GM18519 (cell line): Measurements from ENCODE around the gene MAP3K8.

ENCODE experiments used
- ATAC-seq: cut with Tn5 transposase; IDR thresholded peaks from one replicate; pipeline ENCODE4 v1.9.1; 2021; ENCODE audit warnings: mild to moderate bottlenecking, moderate library complexity; ENCODE audit not compliant: unreplicated experiment, low FRiP score

Gene MAP3K8

GRCh38 chr10:30433730-30434272 is at the start of gene MAP3K8:
MAP3K8 (plus strand) TSS chr10:30434184; CDS start chr10:30438939, 4,755 bp downstream.
- ATAC-seq = peak; percentile 34

GRCh38 chr10:30384701-30385201 is 49.2 kb upstream of the MAP3K8 start:
- ATAC-seq = no peak

- no peak for ATAC-seq
These were observed 47.0 kb upstream of the MAP3K8 start for GRCh38 chr10:30386801-30387588.

- ATAC-seq = no peak
These were observed 46.2 kb upstream of the MAP3K8 start for GRCh38 chr10:30387646-30388243.

- ATAC-seq = no peak
These were observed 44.4 kb upstream of the MAP3K8 start for GRCh38 chr10:30389543-30389942.

DNA sequence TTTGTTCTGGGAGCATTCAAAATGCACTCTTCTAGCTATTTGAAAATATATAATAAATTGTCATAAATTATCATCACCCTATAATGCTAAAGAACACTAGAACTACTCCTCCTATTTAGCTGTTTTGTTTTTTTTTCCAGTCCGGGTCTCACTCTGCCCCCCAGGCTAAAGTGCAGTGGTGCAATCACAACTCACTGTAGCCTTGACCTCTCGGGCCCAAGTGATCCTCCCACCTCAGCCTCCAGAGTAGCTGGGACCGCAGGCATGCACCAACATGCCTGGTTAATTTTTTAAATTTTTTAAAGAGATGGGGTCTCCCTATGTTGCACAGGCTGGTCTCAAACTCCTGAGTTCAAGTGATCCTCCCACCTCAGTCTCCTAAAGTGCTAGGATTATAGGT is 43.8 kb upstream of the MAP3K8 start:
- no peak for ATAC-seq

- ATAC-seq = no peak
These were observed 42.7 kb upstream of the MAP3K8 start for GRCh38 chr10:30391266-30391665.

DNA sequence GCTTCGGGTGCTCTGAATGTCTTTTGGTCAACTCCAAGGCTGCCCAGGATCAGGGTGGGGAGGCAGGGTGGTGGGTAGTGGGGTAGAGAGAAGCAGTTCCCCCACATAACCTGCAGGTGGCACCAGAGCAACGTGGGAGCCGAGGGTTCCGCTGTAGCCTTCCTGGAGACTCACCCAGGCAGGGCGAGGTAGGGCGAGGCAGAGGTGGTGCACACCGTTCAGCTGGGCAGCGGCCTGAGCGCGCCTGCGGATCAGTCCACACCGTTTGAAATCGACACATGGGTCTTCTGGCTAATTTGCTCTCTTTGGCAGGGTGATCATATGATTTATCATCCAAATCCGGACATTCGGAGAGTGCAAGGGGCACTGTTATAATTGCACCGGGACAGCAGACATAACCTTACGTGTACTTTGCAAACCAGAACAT is 41.4 kb upstream of the MAP3K8 start:
- no peak for ATAC-seq

- ATAC-seq = no peak
These were observed 37.7 kb upstream of the MAP3K8 start for GRCh38 chr10:30396293-30396692.

GRCh38 chr10:30396698-30397097 is 37.3 kb upstream of the MAP3K8 start:
- ATAC-seq = no peak

DNA sequence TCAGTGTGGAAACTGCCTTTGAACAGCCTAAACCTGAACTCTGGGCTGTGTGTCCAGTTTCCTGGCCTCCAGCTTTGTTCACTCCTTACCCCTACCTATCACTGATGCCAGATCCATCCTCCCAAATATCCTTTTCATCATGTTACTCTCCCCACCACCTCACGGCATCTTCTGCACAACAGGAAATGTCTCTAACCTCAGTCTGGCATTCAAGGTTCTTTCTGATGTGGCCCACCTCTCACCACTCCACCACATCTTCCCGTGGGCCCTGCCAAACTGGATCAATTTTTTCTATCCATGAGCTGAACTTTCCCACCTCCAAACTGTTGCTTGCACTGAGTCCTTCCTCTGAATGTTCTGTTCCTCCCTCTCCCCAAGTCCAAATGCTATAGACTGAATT is 35.8 kb upstream of the MAP3K8 start:
- ATAC-seq = no peak

GRCh38 chr10:30398788-30399187 is 35.2 kb upstream of the MAP3K8 start:
- ATAC-seq = no peak

DNA sequence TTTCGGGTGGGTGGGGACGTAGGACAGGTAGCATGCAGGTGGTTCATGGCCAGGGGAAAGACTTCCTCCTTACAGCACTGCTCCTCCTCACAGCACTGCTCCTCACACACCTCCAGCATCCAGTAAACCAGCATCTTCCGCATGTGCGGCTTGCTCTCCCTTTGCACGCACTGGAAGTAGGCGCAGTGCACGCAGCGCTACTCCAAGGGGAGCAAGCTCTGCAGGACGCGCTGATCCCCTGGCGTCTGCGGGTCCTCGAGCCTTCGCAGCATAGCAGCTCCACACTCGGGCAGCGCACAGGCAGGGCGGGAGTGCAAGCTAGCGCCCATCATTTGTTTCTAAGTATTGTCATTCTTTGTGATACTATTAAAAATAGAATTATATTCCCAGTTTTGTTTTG is 30.5 kb upstream of the MAP3K8 start:
- ATAC-seq = no peak

DNA sequence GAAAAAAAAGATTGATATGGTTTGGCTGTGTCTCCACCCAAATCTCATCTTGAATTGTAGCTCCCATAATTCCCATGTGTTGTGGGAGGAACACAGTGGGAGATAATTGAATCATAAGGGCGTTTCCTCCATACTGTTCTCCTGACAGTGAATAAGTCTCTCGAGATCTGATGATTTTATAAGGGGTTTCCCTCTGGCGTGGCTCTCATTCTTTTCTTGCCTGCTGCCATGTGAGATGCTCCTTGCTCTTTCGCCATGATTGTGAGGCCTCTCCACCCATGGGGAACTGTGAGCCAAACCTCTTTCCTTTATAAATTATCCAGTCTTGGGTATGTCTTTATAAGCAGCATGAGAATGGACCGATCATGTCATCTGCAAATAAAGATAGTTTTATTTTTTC is 29.4 kb upstream of the MAP3K8 start:
- ATAC-seq = no peak

DNA sequence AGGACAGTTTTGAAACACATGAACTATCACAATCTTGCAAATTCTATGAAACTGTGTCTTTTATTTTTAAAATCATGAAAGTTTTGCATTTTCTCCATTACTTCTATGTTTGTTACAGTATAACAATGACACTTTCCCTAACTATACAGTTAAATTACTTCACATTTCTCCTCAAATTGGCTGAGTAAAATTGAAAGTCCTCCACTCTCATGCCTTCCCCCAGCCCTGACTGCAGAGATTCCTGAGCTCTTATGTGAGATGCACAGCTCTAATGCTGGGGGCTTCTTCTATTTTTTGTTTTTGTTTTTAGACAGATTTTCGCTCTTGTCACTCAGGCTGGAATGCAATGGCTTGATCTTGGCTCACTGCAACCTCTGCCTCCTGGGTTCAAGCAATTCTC is 22.7 kb upstream of the MAP3K8 start:
- no peak for ATAC-seq

DNA sequence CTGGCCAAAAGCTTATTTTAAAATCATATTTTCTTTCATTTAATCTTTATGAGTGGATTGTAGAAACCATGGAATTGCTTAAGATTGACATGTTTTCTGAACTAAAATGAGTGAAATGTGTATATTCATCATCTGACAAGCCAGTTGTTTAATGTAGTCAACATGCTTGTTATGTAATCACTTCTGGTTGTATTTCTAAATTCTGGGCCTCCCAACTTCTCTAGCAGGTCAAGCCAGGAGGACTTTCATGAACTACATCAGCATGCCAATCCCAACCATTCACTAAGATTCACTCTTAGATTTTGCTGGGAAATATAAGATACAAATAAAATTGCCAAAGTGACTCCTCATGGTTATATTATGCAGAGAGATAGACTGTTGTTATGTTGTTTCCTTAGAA is 21.1 kb upstream of the MAP3K8 start:
- no peak for ATAC-seq

DNA sequence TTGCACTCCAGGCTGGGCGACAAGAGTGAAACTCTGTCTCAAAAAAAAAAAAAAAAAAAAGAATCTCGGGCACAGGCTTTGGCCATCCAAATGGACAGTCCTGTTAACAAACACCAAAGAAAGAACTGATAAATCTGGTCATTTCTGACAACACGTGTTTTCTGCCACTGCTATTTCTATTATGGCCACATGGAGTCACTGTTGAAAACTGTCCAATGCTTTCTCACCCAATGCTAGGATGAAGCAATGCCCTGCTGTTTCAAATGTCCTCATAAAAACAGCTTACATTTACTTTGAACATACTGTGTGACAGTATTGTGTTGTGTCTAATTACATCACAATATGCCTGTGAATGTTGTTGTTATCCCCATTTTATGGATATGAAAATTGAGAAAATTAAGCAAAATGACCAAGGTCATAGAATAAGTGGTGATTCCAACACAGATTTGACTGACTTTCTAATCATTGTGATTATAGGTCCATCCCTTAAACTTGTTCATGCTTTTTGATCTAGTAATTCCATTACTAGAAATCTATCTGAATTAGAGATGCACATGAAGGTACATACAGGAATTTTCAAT is 19.9 kb upstream of the MAP3K8 start:
- peak; percentile 47 for ATAC-seq

- no peak for ATAC-seq
These were observed 18.4 kb upstream of the MAP3K8 start for GRCh38 chr10:30415593-30415992.

DNA sequence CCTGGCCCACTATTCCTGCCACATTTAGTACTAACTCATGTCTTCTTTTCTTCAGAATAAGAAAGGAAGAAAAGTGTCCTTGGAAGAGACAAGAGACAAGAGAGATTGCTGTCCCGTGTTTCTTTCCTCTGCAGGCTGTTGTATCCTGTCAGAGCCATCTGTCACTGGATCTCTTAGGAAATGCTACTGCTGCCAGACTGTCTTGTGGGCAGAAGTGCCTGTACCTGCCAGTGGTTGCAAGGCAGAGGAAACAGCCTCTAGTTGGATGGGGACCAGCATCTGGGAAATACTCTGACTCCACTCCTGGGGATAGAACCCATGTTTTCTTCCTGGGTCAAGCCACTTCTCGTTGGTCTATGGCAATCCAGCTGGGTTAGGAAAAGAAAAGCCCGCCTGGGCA is 16.7 kb upstream of the MAP3K8 start:
- no peak for ATAC-seq

- ATAC-seq = peak; percentile 64
These were observed 13.7 kb upstream of the MAP3K8 start for GRCh38 chr10:30420266-30420665.

- ATAC-seq = no peak
These were observed 13.2 kb upstream of the MAP3K8 start for GRCh38 chr10:30420766-30421165.
